ENCODE results near the gene CCDC134. TPM values are rescaled to one million over a fixed set of nuclear protein-coding genes. Genes with fewer than 3 reads are reported as not detected.
"Not testable (repeated sequence)": the region's sequence is repeated elsewhere in the genome, so short reads cannot be mapped to it uniquely, and the experiment has no call there.

The CCDC134 gene
- total RNA-seq, 1 donor from 2014 or later: 24.2 TPM

GRCh38 chr22:41863472-41863871 lies 63.0 kb downstream of the CCDC134 start:
- H3K9me3 Mint-ChIP-seq (ENCODE audit: low read depth): no peaks in the 10 kb centered on the region

GRCh38 chr22:41868556-41868955 lies 68.1 kb downstream of the CCDC134 start:
- Mint-ChIP-seq H3K27ac (no peak overlapping the region), H3K4me3 (ENCODE audit: low read depth) (no peak overlapping the region), H3K27me3 (no peaks in the 10 kb centered on the region), H3K36me3 (ENCODE audit: insufficient read depth) (peaks cover 13% of the 10 kb centered on the region), H3K4me1 (ENCODE audit: low read depth) (peaks cover under 1% of the 10 kb centered on the region), H3K9me3 (ENCODE audit: low read depth) (no peaks in the 10 kb centered on the region)
- no peak for DNase-seq (ENCODE audit: low spot score, unreplicated experiment)
- no peak for TF ChIP-seq CTCF (IDR thresholded peaks at IDR 0.05; ENCODE audit: unreplicated experiment)

More at GRCh38 chr22:41863472-41863871, 63.0 kb downstream of the CCDC134 start:
- peaks cover 6% of the 10 kb centered on the region for H3K36me3 Mint-ChIP-seq (ENCODE audit: insufficient read depth)
- H3K27me3 Mint-ChIP-seq: no peaks in the 10 kb centered on the region
- TF ChIP-seq CTCF (IDR thresholded peaks at IDR 0.05; ENCODE audit: unreplicated experiment): no peak
- peaks cover 6% of the 10 kb centered on the region for H3K4me1 Mint-ChIP-seq (ENCODE audit: low read depth)
- H3K4me3 Mint-ChIP-seq (ENCODE audit: low read depth): no peak overlapping the region
- no peak overlapping the region for H3K27ac Mint-ChIP-seq
- DNase-seq (ENCODE audit: low spot score, unreplicated experiment): no peak

GRCh38 chr22:41870081-41870480 lies 69.6 kb downstream of the CCDC134 start:
- not testable (repeated sequence) for H3K27ac Mint-ChIP-seq; H3K27me3 Mint-ChIP-seq; H3K9me3 Mint-ChIP-seq (ENCODE audit: low read depth); H3K4me3 Mint-ChIP-seq (ENCODE audit: low read depth); DNase-seq (ENCODE audit: low spot score, unreplicated experiment); H3K4me1 Mint-ChIP-seq (ENCODE audit: low read depth)
- peaks cover 15% of the 10 kb centered on the region for H3K36me3 Mint-ChIP-seq (ENCODE audit: insufficient read depth)

GRCh38 chr22:41870786-41871185 lies 70.3 kb downstream of the CCDC134 start:
- DNase-seq (ENCODE audit: low spot score, unreplicated experiment): no peak
- Mint-ChIP-seq H3K4me3 (ENCODE audit: low read depth) (no peak overlapping the region), H3K27ac (no peak overlapping the region), H3K36me3 (ENCODE audit: insufficient read depth) (peaks cover 16% of the 10 kb centered on the region), H3K27me3 (no peaks in the 10 kb centered on the region), H3K9me3 (ENCODE audit: low read depth) (no peaks in the 10 kb centered on the region), H3K4me1 (ENCODE audit: low read depth) (no peaks in the 10 kb centered on the region)
- no peak for TF ChIP-seq CTCF (IDR thresholded peaks at IDR 0.05; ENCODE audit: unreplicated experiment)

GRCh38 chr22:41873391-41873790 lies 72.9 kb downstream of the CCDC134 start:
- Mint-ChIP-seq H3K4me1 (ENCODE audit: low read depth) (no peaks in the 10 kb centered on the region), H3K27ac (peak overlapping the region; percentile 34), H3K27me3 (no peaks in the 10 kb centered on the region), H3K9me3 (ENCODE audit: low read depth) (no peaks in the 10 kb centered on the region), H3K4me3 (ENCODE audit: low read depth) (no peak overlapping the region), H3K36me3 (ENCODE audit: insufficient read depth) (peaks cover 17% of the 10 kb centered on the region)
- no peak for TF ChIP-seq CTCF (IDR thresholded peaks at IDR 0.05; ENCODE audit: unreplicated experiment)
- DNase-seq (ENCODE audit: low spot score, unreplicated experiment): no peak

GRCh38 chr22:41874090-41874489 lies 73.6 kb downstream of the CCDC134 start:
- Mint-ChIP-seq H3K27me3 (no peaks in the 10 kb centered on the region), H3K36me3 (ENCODE audit: insufficient read depth) (peaks cover 13% of the 10 kb centered on the region)

More at GRCh38 chr22:41874090-41874489, 73.6 kb downstream of the CCDC134 start:
- no peak overlapping the region for H3K27ac Mint-ChIP-seq
- no peak for DNase-seq (ENCODE audit: low spot score, unreplicated experiment)
- no peaks in the 10 kb centered on the region for H3K4me1 Mint-ChIP-seq (ENCODE audit: low read depth)
- H3K9me3 Mint-ChIP-seq (ENCODE audit: low read depth): no peaks in the 10 kb centered on the region
- TF ChIP-seq CTCF (IDR thresholded peaks at IDR 0.05; ENCODE audit: unreplicated experiment): no peak
- no peak overlapping the region for H3K4me3 Mint-ChIP-seq (ENCODE audit: low read depth)
